ENCODE data around the gene DOCK3. TPM values are rescaled to one million over a fixed set of nuclear protein-coding genes. Genes with fewer than 3 reads are reported as not detected.

The DOCK3 gene
- total and polyA plus RNA-seq, 2 donors (not counting 3 experiments of a cell fraction or from before 2014, with no cell fraction given), result 0.08 to 0.13 TPM

DNA sequence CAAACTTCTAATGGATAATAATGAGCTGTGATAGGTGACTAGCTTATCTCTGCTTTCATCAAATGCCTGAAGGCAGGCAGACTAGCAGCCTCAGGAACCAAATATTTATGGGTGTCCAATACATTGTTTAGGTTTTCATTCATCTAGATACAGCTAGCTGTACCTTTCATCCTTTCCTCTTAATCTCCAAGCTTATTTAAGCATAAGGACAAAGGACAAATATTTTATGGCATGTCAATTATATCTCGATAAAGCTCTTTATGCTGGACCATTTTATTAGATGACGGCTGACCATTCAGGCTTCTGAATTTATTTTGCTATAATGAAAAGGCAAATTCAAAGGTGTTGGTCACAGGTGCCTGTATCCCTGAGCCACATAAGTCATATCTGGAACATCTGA lies 733.3 kb downstream of the DOCK3 start:
- CTCF ChIA-PET, result interaction anchor here (1.8 kb wide), 1 partner anchor 27 kb away, joined by 6 read pairs; no protein-coding TSS in a partner anchor
- peak; percentile 49 for FAIRE-seq

More for the DNA sequence above, 733.3 kb downstream of the DOCK3 start:
- dilution Hi-C loops (cut with MboI; ENCODE audit: extremely low pct_ligation_motif_present, low sequenced_read_pairs), result no loop called here
- H3K27ac ChIP-seq (ENCODE audit: insufficient read depth, low read depth, low read length), result no peak overlapping the region
- no peak for DNase-seq (ENCODE audit: low read depth, low spot score)
- POLR2A ChIA-PET, result no interaction called here
- H4K20me1 ChIP-seq (replicated peaks; ENCODE audit: control insufficient read depth, extremely low read depth, insufficient read depth, low read length), result no peaks in the 10 kb centered on the region
- intact Hi-C loops (cut with micrococcal nuclease), result no loop called here
- no peak overlapping the region for H3K4me2 ChIP-seq (ENCODE audit: insufficient read depth, low read length)
- TF ChIP-seq, protein P1, sequence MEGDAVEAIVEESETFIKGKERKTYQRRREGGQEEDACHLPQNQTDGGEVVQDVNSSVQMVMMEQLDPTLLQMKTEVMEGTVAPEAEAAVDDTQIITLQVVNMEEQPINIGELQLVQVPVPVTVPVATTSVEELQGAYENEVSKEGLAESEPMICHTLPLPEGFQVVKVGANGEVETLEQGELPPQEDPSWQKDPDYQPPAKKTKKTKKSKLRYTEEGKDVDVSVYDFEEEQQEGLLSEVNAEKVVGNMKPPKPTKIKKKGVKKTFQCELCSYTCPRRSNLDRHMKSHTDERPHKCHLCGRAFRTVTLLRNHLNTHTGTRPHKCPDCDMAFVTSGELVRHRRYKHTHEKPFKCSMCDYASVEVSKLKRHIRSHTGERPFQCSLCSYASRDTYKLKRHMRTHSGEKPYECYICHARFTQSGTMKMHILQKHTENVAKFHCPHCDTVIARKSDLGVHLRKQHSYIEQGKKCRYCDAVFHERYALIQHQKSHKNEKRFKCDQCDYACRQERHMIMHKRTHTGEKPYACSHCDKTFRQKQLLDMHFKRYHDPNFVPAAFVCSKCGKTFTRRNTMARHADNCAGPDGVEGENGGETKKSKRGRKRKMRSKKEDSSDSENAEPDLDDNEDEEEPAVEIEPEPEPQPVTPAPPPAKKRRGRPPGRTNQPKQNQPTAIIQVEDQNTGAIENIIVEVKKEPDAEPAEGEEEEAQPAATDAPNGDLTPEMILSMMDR (IDR thresholded peaks at IDR 0.05; ENCODE audit: extremely low read depth in 1 of 2, insufficient read depth in 1 of 2, low read depth in 1 of 2, low read length in 2 of 2), result no peak
- TF ChIP-seq MYC (IDR thresholded peaks at IDR 0.05; ENCODE audit: low read depth, low read length), result no peak
- TF ChIP-seq POLR2AphosphoS5 (IDR thresholded peaks at IDR 0.05; ENCODE audit: insufficient read depth, low read depth, low read length), result no peak
- no peak for TF ChIP-seq EZH2 (IDR thresholded peaks at IDR 0.05; ENCODE audit: borderline replicate concordance, low read depth, low read length, severe bottlenecking)
- TF ChIP-seq FOS (IDR thresholded peaks at IDR 0.05; ENCODE audit: borderline replicate concordance, insufficient read depth, low read length), result no peak
- TF ChIP-seq JUN (IDR thresholded peaks at IDR 0.05; ENCODE audit: borderline replicate concordance, insufficient read depth, insufficient read length, low read depth), result no peak
- TF ChIP-seq POLR2A (IDR thresholded peaks at IDR 0.05; ENCODE audit: low read depth, low read length), result no peak
- no peak for TF ChIP-seq MAX (IDR thresholded peaks at IDR 0.05; ENCODE audit: insufficient read depth, insufficient read length)
- TF ChIP-seq GATA2 (IDR thresholded peaks at IDR 0.05; ENCODE audit: insufficient read depth, insufficient read length, low read depth, low read length), result no peak
- no peak overlapping the region for H3K4me3 ChIP-seq (replicated peaks in 1 of 3; ENCODE audit: insufficient read depth in 1 of 3, low read depth in 1 of 3, low read length in 3 of 3)
- H3K9me1 ChIP-seq (replicated peaks; ENCODE audit: control insufficient read depth, extremely low read depth, insufficient read depth, low read length), result no peaks in the 10 kb centered on the region
- peaks cover 7 to 10% of the 10 kb centered on the region in 2 experiments for H3K36me3 ChIP-seq (ENCODE audit: control insufficient read depth in 2 of 2, extremely low read depth in 1 of 2, insufficient read depth in 2 of 2, low read length in 2 of 2)
- no peak overlapping the region for H3K9ac ChIP-seq (replicated peaks; ENCODE audit: extremely low read depth, insufficient read depth, low read length)
- no peak overlapping the region for H2AFZ ChIP-seq (ENCODE audit: low read depth, low read length)
- no peaks in the 10 kb centered on the region for H3K27me3 ChIP-seq (ENCODE audit: control insufficient read depth in 2 of 2, insufficient read depth in 2 of 2, low read length in 2 of 2)
- H3K9me3 ChIP-seq (replicated peaks; ENCODE audit: control insufficient read depth, insufficient read depth, low read length), result no peaks in the 10 kb centered on the region
- no TSS peak for BruUV-seq (replicated peaks)
- H3K79me2 ChIP-seq (ENCODE audit: control insufficient read depth, insufficient read depth, low read length), result no peaks in the 10 kb centered on the region
- no peaks in the 10 kb centered on the region for H3K4me1 ChIP-seq (ENCODE audit: control insufficient read depth, extremely low read depth, insufficient read depth, low read length)

Data from endothelial cell of umbilical vein (primary cell).